Measurements from ENCODE around the gene LKAAEAR1. TPM values are rescaled to one million over a fixed set of nuclear protein-coding genes. Genes with fewer than 3 reads are reported as not detected.

Gene LKAAEAR1
- total and polyA plus RNA-seq, 2 of the 13 experiments (the other 11 are each of a cell fraction or from before 2014, with no cell fraction given): not detected

GRCh38 chr20:64040231-64041039 is 43.8 kb downstream of the LKAAEAR1 start (continued):
- TF ChIP-seq LRRFIP1 (CRISPR knock-in tag; conservative IDR thresholded peaks at IDR 0.05) (0 out of 2 replicates have a peak, but pooled peaks have one; percentile 63), ZBTB39 (CRISPR knock-in tag; IDR thresholded peaks at IDR 0.05) (no peak), SUZ12 (IDR thresholded peaks at IDR 0.05; ENCODE audit: low read depth, low read length) (no peak), SRY (CRISPR knock-in tag; IDR thresholded peaks at IDR 0.05) (no peak), MTERF4 (CRISPR knock-in tag; IDR thresholded peaks at IDR 0.05) (no peak), PBX2 (CRISPR knock-in tag; IDR thresholded peaks at IDR 0.05) (no peak), RELA (CRISPR knock-in tag; IDR thresholded peaks at IDR 0.05) (no peak), NFYC (CRISPR knock-in tag; IDR thresholded peaks at IDR 0.05) (no peak), KDM3A (CRISPR knock-in tag; IDR thresholded peaks at IDR 0.05; ENCODE audit: low read depth) (no peak; the same call in 1 of the 2 replicates), ZSCAN20 (CRISPR knock-in tag; IDR thresholded peaks at IDR 0.05; ENCODE audit: borderline replicate concordance) (no peak), ZNF781 (CRISPR knock-in tag; IDR thresholded peaks at IDR 0.05; ENCODE audit: borderline replicate concordance, not compliant biosample characterization) (peak; percentile 25), NR2C2 (CRISPR knock-in tag; IDR thresholded peaks at IDR 0.05; ENCODE audit: borderline replicate concordance) (peak; percentile 62; the same call in 1 of the 2 replicates), ZNF138 (CRISPR knock-in tag; IDR thresholded peaks at IDR 0.05; ENCODE audit: low read depth) (peak; percentile 67; the same call in 1 of the 2 replicates), YEATS4 (CRISPR knock-in tag; IDR thresholded peaks at IDR 0.05; ENCODE audit: borderline replicate concordance) (no peak; the same call in 1 of the 2 replicates), CREB1 (IDR thresholded peaks at IDR 0.05) (no peak), CREB1 (CRISPR knock-in tag; IDR thresholded peaks at IDR 0.05) (no peak), ZNF589 (CRISPR knock-in tag; conservative IDR thresholded peaks at IDR 0.05) (no peak; the same call in 1 of the 2 replicates), ZNF644 (CRISPR knock-in tag; IDR thresholded peaks at IDR 0.05; ENCODE audit: low read depth) (no peak), MIER2 (CRISPR knock-in tag; IDR thresholded peaks at IDR 0.05) (peak; percentile 70; the same call in 1 of the 2 replicates), NFATC3 (CRISPR knock-in tag; IDR thresholded peaks at IDR 0.05) (no peak), CC2D1A (CRISPR knock-in tag; IDR thresholded peaks at IDR 0.05) (no peak)

All from HepG2 (cell line).